A549 treated with dexamethasone at 1 μM for 4 hours (cell line): ENCODE measurements around the gene EMB. TPM values are rescaled to one million over a fixed set of nuclear protein-coding genes. Genes with fewer than 3 reads are reported as not detected.

ENCODE experiments used
- total RNA-seq: library from RNA; stranded (reverse); fragments of 200-300 nt; extraction: Qiagen RNA extraction; gene quantifications from 5 replicates; pipeline ENCODE4 v1.2.3, GENCODE V29; 2022

Gene EMB, protein sequence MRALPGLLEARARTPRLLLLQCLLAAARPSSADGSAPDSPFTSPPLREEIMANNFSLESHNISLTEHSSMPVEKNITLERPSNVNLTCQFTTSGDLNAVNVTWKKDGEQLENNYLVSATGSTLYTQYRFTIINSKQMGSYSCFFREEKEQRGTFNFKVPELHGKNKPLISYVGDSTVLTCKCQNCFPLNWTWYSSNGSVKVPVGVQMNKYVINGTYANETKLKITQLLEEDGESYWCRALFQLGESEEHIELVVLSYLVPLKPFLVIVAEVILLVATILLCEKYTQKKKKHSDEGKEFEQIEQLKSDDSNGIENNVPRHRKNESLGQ
- total RNA-seq = 4.9 to 9.1 TPM (median 7.2 TPM) in 5 replicates

GRCh38 chr5:50440651-50441492 is at the start of gene EMB:
EMB (minus strand) TSS chr5:50441288; CDS start chr5:50441151, 137 bp downstream.

Other genes starting within 250 kb of the EMB start
- gene PARP8, start 225.3 kb upstream of the EMB start, total RNA-seq = 0.05 to 0.11 TPM (median 0.07 TPM) in 5 replicates